HG02981 (cell line): ENCODE results near the gene NSG1.

Source experiments
- ATAC-seq: cut with Tn5 transposase; IDR thresholded peaks from one replicate; pipeline ENCODE4 v1.9.1; 2021; ENCODE audit warnings: mild to moderate bottlenecking, moderate library complexity; ENCODE audit not compliant: unreplicated experiment

Gene NSG1

GRCh38 chr4:4430492-4431195 is 43.7 kb downstream of the NSG1 start:
- ATAC-seq = peak; percentile 73

- ATAC-seq = no peak
These were observed 45.6 kb downstream of the NSG1 start for GRCh38 chr4:4432341-4433125.

- no peak for ATAC-seq
These were observed 47.0 kb downstream of the NSG1 start for GRCh38 chr4:4433941-4434340.

- no peak for ATAC-seq
These were observed 49.4 kb downstream of the NSG1 start for GRCh38 chr4:4436244-4436823.

GRCh38 chr4:4437798-4438470 is 51.0 kb downstream of the NSG1 start:
- no peak for ATAC-seq

- ATAC-seq = no peak
These were observed 52.0 kb downstream of the NSG1 start for GRCh38 chr4:4438891-4439290.

- ATAC-seq = no peak
These were observed 52.9 kb downstream of the NSG1 start for GRCh38 chr4:4439782-4440181.

- peak; percentile 50 for ATAC-seq
These were observed 53.6 kb downstream of the NSG1 start for GRCh38 chr4:4440333-4441061.

- ATAC-seq = no peak
These were observed 56.9 kb downstream of the NSG1 start for GRCh38 chr4:4443821-4444220.

- no peak for ATAC-seq
These were observed 59.5 kb downstream of the NSG1 start for GRCh38 chr4:4446434-4446833.

- peak; percentile 88 for ATAC-seq
These were observed 68.4 kb downstream of the NSG1 start for GRCh38 chr4:4455210-4455865.

- ATAC-seq = no peak
These were observed 69.4 kb downstream of the NSG1 start for GRCh38 chr4:4456351-4456750.

- ATAC-seq = no peak
These were observed 70.1 kb downstream of the NSG1 start for GRCh38 chr4:4456816-4457578.

- ATAC-seq = no peak
These were observed 71.1 kb downstream of the NSG1 start for GRCh38 chr4:4457803-4458553.

- no peak for ATAC-seq
These were observed 72.3 kb downstream of the NSG1 start for GRCh38 chr4:4459181-4459580.

GRCh38 chr4:4460759-4461158 is 73.9 kb downstream of the NSG1 start:
- no peak for ATAC-seq

GRCh38 chr4:4461178-4461577 is 74.3 kb downstream of the NSG1 start:
- ATAC-seq = no peak

GRCh38 chr4:4461850-4462249 is 74.9 kb downstream of the NSG1 start:
- no peak for ATAC-seq

GRCh38 chr4:4462970-4463369 is 76.1 kb downstream of the NSG1 start:
- ATAC-seq = no peak
